ENCODE data around the gene ZNF683. TPM values are rescaled to one million over a fixed set of nuclear protein-coding genes. Genes with fewer than 3 reads are reported as not detected.

Gene ZNF683
- total RNA-seq, 1 experiment from 2014 or later, result not detected

DNA sequence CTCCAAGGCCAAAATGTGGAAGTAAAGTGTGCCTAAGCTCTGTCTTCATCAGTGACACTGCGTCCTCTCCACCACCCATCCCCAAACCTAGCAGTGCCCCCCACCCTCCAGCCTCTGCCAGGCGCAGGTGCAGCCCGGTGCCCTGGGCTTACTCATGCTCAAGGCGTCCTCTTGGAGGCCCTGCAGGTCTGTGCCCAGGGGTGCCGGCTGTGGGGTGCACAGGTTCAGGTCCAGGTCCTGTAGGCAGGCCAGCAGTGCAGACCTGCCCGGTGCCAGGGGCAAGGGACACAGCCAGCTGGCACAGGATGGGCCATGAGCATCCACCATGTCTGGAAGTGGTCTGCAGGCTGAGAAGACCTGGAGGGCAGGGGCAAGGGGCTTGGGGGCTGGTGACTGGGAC, 5.1 kb downstream of the ZNF683 start:
- Histone ChIP-seq H3K4me3 (no peak overlapping the region), H3K36me3 (no peaks in the 10 kb centered on the region), H3K9me3 (no peaks in the 10 kb centered on the region), H3K27me3 (0 out of 2 replicates have a peak, but pooled peaks cover 3% of the 10 kb centered on the region)
- DNase-seq, result no peak

DNA sequence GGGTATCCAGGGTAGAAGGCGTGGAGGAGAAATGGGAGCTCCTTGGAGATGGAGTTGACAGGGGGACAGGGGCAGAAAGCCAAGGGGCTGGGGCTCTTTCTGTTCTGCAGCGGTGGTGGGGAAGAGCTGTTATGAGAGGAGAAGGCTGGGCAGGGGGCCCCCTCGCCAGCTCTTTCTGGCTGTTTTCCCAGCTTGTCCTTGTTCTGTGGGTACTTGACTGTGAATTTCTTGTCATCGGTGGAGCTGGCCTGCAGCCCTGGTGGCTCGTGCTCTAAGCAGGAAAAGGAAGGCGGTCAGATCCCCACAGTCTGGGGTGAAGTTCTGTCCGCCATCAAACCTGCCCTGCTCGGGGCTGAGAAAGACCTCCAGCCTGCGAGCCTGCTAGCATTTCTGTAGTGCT, 7.6 kb downstream of the ZNF683 start:
- no peak for DNase-seq
- Histone ChIP-seq H3K27me3 (peaks cover 3% of the 10 kb centered on the region; the same call in 1 of the 2 replicates), H3K4me3 (no peak overlapping the region), H3K36me3 (no peaks in the 10 kb centered on the region), H3K9me3 (no peaks in the 10 kb centered on the region)

DNA sequence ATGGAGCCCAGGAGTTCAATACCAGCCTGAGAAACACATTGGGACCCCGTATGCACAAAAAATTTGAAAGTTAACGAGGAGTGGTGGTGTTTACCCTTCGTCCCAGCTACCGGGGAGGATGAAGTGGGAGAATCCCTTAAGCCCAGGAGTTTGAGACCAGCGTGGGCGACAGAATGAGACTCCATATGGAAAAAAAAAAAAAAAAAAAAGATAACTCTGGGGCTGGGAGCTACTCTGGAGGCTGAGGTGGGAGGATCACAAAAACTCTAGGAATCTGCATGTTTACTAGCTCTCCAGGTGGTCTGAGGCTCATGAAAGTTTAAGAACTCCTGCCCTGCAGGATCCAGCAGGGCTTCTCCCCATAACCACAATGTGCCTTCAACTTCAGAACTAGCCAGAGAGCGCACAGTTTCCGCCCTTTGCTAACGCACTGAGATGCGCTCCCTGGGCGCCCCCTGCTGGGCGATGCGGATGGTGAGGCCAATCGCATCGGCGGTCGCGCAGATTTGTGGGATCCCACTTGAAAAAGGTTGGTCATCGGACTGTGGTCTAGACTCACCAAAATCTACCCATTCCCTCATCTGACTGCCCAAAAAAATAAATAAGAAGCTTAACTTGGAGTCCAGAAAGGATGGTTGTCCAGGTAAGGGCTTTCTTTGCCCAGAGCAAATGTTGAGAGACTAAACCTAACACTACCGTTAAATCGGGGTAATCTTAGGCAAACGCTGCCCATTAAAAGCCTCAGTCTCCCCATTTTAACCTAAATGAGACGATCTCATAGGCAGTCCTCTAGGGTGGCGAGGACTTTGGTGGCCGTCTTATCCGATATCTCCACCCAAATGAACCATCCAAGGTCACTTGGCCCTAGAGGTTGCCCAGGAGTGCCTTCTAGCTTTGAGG, 8.8 kb downstream of the ZNF683 start:
- H3K27me3 ChIP-seq, result peaks cover 3% of the 10 kb centered on the region; the same call in 1 of the 2 replicates
- no peaks in the 10 kb centered on the region for H3K9me3 ChIP-seq
- H3K36me3 ChIP-seq, result no peaks in the 10 kb centered on the region
- no peak overlapping the region for H3K4me3 ChIP-seq
- peak; percentile 66 for DNase-seq

DNA sequence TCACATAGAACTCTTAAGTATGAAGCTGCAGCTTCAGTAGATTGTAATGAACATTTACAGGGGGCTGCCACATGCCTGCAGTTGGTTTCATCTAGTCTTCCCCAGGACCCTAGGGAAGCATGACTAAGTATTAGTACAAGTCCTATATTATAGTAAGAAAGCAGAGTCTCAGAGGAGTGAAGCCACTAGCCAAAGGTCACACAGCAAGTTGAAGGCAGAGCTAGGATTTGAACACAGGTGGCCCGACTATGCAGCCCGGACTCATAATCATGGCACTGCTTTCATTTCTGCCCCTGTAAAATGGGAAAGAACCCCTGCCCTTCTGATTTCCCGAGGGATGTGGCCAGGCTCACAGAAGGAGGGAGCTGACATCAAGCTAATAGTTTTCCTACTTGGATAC, 10.2 kb downstream of the ZNF683 start:
- H3K4me3 ChIP-seq, result no peak overlapping the region
- peaks cover 3% of the 10 kb centered on the region; the same call in 1 of the 2 replicates for H3K27me3 ChIP-seq
- no peak for DNase-seq
- H3K36me3 ChIP-seq, result no peaks in the 10 kb centered on the region
- H3K9me3 ChIP-seq, result no peaks in the 10 kb centered on the region

DNA sequence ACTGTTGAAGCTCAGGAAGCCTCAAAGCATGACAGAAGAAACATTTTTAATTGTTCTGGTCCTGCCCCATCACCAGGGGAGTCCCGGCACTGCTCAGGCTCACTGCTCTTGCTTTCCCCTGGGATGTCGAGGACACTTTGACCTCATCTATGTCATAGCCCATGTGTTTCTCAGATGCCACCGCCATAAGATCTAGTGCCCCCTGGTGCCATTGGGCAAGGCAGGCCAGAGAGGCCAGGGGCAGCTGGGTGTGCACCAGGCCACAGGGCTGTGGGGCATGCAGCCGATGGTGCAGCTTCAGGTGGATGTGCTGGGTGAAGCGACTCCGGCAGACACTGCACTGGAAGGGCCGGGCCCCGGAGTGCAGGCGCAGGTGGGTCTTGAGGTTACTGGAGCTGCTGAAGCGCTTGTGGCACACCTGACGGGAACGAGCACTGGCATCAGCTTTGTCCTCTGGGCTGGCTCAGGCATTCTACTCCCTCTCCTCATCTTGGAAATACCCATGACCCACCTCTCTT, 10.9 kb downstream of the ZNF683 start:
- DNase-seq, result no peak
- H3K27me3 ChIP-seq, result peaks cover 3% of the 10 kb centered on the region; the same call in 1 of the 2 replicates
- no peaks in the 10 kb centered on the region for H3K9me3 ChIP-seq
- H3K4me3 ChIP-seq, result no peak overlapping the region
- no peaks in the 10 kb centered on the region for H3K36me3 ChIP-seq

DNA sequence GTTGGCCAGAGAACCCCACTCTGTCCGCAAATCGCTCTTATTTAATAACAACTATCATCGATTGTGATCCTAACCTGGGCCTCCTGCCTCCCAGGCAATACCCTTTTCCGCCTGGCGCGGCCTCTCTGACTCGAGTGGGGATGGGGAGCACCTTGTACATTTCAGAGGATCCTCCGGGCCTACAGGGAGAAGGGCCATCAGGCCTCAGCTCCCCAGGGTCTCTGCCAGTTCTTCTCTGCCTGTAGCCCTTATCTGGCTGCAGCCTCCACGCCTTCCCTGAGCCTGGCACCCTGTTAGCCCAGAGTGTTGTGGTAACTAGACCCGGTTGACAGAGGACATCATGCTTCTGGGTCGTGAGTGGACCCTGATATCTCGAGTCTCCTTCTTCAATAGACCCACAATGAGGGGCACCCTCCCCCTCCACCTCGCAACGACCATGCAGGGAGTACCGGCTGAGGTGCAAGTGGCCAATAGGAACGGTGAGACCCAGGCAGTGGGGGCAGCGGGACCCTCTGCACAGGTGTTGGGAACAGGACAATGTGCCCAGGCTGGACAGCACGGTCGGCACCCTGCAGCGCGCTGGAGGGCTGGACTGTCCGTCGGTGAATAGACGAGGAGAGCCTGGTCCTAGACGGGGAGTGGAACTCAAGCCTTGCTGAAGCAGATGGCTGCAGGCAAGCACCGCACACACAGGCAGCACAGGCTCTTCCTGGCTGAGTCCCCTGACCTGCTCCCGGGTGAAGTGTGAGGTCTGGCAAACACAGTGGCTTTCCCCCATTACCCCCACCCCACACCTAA, 11.5 kb downstream of the ZNF683 start:
- Histone ChIP-seq H3K9me3 (no peaks in the 10 kb centered on the region), H3K4me3 (no peak overlapping the region), H3K36me3 (no peaks in the 10 kb centered on the region), H3K27me3 (peaks cover 3% of the 10 kb centered on the region; the same call in 1 of the 2 replicates)
- DNase-seq, result no peak

DNA sequence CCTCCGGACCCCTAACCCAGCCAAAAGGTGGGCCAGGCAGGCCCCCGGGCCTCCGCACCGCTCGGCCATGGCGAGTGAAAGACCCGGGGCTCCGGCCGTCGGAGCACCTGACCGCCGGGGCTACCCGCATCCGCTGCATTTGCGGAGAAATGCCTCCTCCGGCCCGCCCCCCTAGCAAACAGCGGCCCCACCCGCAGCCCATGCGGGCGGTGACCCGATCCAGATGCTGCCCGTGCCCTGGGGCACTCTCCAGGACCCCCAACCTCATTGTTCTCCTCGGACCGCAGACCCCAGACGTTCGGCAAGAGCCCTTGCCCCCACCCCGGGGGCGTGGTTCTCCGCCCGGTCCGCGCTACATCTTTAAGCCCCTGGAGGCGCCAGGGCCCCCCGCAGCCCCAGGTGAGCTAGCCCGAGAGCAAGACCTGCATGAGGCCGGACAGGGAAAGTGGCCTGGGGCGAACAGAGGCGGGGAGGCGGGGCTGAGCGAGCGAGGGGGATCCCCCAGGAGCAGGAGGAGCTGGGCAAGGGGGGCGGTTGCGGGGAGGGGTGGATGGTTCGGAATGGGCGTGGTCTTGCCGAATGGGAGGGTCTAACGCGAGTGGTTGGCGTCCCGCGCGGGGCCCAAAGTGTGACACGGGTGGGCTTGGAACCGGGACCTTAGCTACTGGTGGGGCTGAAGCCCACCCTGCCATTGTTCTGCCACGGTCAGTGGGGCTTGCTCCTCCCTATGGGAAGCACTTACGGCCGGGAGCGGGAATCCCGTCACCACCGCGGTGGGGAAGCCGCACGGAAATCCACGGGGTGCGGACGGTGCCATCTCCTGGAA, 12.4 kb downstream of the ZNF683 start:
- DNase-seq, result no peak
- peaks cover 3% of the 10 kb centered on the region; the same call in 1 of the 2 replicates for H3K27me3 ChIP-seq
- H3K9me3 ChIP-seq, result no peaks in the 10 kb centered on the region
- H3K36me3 ChIP-seq, result no peaks in the 10 kb centered on the region
- no peak overlapping the region for H3K4me3 ChIP-seq

DNA sequence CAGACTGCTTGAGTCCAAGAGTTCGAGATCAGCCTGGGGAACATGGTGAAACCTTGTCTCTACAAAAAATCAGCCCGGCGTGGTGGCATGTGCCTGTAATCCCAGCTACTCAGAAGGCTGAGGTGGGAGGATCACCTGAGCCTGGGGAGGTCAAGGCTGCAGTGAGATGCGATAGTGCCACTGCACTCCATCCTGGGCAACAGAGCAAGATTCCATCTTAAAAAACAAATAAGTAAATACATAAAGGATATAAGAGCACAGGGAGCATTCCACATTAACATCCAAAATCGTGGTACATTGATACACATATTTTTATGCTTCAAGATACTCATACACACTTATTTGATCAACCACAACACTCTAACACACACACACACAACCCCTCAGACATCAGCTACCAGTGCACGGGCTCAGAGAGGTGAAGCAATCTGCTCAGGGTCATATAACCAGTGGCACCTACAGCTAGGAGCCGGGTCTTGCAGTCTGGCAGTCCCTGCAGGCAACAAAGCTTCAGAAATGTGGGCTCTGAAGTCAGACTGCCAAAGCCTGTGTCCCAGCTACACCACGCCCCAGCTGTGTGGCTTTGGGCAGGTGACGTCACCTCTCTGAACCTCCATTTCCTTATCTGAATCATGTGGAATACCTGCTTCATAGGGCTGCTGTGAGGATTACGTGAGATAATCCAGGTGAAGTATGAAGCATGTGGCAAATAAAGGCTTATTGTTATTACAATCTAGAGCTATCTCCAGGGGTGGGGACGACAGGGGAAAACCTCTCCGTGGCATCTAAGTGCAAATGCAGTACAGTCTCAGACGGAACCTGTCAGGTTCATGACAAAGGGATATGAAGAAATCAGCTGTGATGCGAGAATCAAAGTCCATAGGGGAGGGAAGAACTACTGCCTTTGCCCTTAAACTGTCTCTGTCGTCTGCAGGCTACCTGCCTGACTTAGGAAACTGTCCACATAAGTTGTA, 13.9 kb downstream of the ZNF683 start:
- Histone ChIP-seq H3K9me3 (no peaks in the 10 kb centered on the region), H3K4me3 (no peak overlapping the region), H3K36me3 (no peaks in the 10 kb centered on the region), H3K27me3 (no peaks in the 10 kb centered on the region; the same call in 1 of the 2 replicates)
- no peak for DNase-seq

DNA sequence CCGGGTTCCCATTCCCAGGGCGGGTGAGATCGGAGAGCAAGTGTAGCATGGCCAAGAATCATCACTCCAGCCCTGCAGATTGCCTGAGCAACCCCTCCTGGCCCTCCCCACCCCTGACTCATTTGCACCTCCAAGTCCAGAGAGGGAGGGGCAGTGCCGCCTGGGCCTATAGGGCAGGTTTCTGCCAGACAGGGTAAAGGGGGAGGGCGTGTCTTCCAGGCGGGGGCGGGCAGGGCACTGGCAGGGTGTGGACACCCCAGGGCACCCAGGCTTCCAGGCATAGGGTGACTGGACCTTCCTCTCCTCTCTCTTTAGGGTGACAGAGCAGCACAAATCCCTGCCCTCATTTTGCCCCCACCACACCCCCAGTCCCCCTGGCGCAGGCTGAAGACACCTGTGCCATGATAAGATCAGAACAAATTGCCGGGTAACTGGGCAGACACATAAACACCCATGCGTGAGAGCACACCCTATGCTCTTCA, 15.4 kb downstream of the ZNF683 start:
- DNase-seq, result peak; percentile 54
- Histone ChIP-seq H3K4me3 (no peak overlapping the region), H3K27me3 (no peaks in the 10 kb centered on the region; the same call in 1 of the 2 replicates), H3K36me3 (no peaks in the 10 kb centered on the region), H3K9me3 (no peaks in the 10 kb centered on the region)

DNA sequence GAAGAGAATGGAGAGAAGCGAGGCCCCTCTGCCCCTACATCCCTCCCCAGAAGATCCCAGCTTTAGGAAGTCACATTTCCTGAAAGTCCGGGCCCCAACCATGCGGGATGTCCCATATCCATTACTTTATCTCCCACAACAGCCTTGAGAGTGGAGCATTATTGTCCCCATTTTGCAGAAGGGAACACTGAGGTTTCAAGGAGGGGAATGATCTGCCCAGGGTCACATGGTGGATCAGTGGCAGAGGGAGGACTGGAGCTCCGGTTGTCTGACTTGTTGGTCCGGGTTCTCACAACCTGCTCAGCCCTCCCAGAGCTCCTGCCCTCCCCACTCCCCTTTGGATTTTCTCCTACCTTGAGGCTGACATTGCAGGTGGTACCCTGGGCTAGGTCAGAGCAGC, 16.4 kb downstream of the ZNF683 start:
- no peaks in the 10 kb centered on the region; the same call in 1 of the 2 replicates for H3K27me3 ChIP-seq
- H3K4me3 ChIP-seq, result no peak overlapping the region
- H3K9me3 ChIP-seq, result no peaks in the 10 kb centered on the region
- no peak for DNase-seq
- H3K36me3 ChIP-seq, result no peaks in the 10 kb centered on the region

DNA sequence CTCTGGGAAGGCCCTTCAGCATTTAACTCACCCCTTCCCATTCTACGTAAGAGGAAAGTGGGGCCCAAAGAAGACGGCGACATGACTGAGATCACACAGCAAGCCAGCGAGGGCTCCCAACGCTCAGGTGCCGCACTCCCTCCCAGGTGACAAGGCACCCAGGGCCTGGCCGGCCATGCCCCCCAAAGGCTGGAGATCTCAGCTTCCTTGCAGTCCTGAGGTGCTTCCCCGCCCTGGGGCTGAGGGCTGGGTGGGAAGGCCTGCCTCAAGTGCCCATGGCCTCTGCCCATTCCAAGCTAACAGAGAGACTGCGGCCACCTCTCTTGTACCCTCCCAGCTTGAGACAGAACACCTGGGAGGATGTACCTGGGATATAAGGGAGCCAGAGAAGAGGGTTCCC, 17.6 kb downstream of the ZNF683 start:
- DNase-seq, result no peak
- no peaks in the 10 kb centered on the region for H3K9me3 ChIP-seq
- H3K27me3 ChIP-seq, result no peaks in the 10 kb centered on the region; the same call in 1 of the 2 replicates
- no peaks in the 10 kb centered on the region for H3K36me3 ChIP-seq
- no peak overlapping the region for H3K4me3 ChIP-seq

DNA sequence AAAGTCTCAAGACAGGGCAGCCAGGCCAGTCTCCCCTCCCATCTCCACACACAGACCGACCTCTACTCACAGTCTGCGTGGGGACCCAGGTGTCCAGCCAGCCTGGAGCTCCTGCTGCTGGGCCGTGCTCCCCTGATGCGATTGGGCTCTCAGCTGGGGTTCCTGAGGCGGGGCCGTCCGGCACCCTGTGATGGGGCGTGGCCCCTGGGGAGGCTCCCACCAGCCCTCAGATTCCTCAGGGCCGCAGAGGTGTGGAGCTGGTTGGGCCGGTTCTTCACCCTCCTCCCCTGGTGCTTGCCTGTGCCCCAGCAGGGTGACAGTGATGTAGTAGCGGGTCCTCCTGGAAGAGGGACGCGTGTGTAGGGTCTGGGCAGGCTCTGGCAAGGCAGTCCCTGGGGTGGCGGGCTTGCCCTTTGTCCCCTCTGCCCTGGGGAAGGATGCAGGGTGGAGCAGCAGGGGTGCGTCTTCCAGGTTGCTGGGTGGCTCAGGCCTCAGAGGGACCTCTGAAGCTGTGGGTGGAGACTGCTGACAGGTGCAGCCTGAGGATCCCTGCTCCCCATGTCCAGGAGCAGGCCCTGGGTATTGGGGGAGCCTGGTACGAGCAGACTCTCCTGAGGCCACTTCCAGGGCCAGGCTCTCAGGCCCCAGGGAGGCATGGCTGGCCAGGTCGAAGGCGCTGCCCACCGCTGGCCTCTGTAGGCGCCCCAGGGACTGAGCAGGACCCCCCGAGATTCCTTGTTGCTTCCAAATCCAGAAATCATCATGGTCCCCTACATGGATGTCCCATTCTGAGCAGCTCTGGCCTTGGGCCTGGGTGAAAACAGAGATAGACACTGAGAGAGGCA, 18.4 kb downstream of the ZNF683 start, which contains the start of gene CRYBG2:
CRYBG2 (minus strand) TSS at position 155 of the 845 bp plus-strand sequence. CDS start 7,473 bp downstream, outside the sequence.
- Histone ChIP-seq H3K27me3 (no peaks in the 10 kb centered on the region), H3K36me3 (no peaks in the 10 kb centered on the region), H3K9me3 (no peaks in the 10 kb centered on the region), H3K4me3 (no peak within 1 kb of the TSS)
- no peak for DNase-seq

DNA sequence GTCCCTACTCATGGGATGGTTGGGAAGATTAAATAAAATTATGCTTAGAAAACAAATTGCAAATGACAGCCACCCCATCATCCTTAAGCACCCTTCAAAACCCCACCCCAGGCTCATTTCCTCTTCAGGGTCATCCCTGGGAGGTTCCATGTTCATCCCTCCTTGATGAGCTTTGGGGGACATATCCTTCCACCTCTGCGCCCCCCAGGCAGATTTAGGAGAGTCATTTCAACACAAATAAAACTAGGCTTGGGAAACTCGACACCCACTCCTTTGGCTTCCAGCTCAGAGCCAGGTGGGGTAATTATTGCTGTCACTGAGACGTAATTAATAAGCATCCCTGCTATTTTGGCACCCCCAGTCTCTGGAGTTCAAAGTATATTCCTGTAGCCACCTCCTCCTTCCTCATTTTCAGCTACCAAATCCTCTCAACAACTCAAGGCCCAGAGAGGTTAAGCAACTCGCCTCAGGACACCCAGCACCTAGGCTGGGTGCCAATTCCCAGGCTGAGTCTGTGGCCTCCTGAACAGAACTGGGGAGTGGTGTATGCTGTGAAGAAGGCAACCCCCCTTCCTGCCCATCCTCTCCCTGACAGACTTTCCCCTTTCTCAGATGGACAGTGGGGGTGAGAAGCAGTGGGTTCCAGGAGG, 19.2 kb downstream of the ZNF683 start:
- H3K27me3 ChIP-seq, result no peaks in the 10 kb centered on the region

DNA sequence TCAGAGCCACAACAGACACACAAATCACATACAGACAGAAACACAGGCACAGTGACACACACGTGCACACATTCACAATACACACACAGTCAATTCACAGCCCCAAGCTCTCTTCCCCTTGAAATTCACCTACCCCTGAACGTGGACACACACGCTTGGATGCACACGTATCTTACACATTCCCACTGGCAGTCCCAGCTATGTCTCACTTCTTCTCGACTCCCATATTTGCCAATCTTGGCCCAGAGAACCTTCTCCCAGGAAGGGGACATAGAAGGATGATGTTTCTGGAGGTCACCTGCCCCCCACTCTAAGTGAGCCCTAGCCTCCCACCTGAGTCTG, 20.2 kb downstream of the ZNF683 start:
- no peak for DNase-seq
- H3K9me3 ChIP-seq, result no peaks in the 10 kb centered on the region
- H3K27me3 ChIP-seq, result no peaks in the 10 kb centered on the region
- no peaks in the 10 kb centered on the region for H3K36me3 ChIP-seq
- no peak overlapping the region for H3K4me3 ChIP-seq

More for the DNA sequence above, 19.2 kb downstream of the ZNF683 start:
- no peaks in the 10 kb centered on the region for H3K36me3 ChIP-seq
- H3K9me3 ChIP-seq, result no peaks in the 10 kb centered on the region
- no peak overlapping the region for H3K4me3 ChIP-seq
- DNase-seq, result no peak

Measured in MG63 (cell line).